Right hindlimb (tissue), 1 donor: ENCODE measurements around the gene PP2D1.
"Not testable (repeated sequence)": the region's sequence is repeated elsewhere in the genome, so short reads cannot be mapped to it uniquely, and the experiment has no call there.

ENCODE experiments used
- DNase-seq: peaks from one replicate; pipeline ENCODE4 v3.0.0-alpha.2; 2018

PP2D1 gene, protein sequence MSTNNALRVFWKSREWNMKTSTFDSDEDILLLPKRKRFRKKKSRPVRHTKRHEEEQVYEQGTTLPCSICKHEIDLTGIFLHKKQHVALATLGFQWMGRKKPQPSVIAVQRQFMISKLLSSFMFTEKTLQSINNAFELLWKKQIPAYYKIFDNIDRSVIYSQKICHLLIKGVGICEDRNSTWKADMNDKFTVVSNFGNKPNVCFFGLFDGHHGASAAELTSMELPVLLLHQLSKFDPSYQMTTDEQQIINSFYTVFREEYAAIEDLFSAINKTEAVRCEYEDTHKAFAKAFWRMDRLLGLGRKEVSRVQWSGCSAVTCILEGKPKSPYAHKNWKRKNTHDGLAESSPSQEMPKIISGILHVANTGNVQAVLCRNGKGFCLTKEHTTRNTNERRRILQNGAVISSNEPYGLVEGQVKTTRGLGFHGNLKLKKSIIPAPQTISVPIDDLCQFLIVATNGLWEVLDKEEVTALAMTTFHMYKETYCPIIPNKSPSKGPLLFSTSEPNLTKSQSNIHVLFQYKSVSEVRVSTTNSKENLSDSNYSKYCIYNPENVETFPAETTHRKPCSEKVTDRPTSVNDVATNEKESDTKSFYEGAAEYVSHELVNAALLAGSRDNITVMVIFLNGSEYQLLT

DNA sequence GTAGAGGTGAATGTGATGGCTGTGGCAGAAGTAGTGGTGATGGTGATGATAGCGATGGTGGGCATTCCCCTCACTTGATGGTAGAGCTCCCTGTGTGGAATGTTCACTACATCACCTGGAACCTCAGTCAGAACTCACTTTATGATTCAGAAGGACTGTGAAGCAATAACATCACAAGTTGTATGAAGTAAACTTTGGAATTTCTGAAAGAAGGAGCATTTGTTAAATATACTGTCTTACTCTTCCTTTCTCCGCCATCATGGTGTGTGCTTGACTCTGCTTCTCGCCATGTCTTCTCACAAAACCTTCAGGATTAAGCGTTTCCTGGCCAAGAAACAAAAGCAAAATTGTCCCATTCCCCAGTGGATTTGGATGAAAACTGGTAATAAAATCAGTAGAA lies at the start of gene PP2D1:
Gene PP2D1, minus strand, starts transcription at position 101 of the 400 bp plus-strand sequence. CDS start 192 bp downstream, outside the sequence.
- no peak for DNase-seq

DNA sequence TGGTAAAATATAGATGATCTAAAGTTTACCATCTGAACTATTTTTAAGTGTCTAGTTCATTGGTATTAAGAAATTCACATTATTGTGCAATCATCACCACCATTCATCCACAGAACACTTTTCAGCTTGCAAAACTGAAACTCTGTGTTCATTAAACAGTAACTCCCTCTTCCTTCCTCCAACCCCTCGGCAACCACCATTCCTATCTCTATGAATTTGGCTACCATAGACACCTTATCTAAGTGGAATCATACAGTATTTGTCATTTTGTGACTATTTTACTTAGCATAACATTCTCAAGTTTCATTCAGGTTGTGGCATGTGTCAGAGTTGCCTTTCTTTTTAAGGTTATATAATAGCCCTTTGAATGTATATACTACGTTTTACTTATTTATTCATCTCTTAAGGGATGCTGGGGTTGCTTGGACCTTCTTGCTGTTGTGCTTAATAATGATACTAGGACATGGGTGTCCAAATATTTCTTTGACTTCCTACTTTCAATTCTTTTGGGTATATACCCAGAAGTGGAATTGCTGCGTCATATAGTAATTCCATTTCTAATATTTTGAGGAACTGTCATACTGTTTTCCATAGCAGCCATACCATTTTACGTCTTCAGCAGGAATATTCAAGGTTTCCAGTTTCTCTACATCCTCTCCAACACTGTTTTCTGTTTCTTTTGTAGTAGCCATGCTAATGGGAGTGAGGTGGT lies 49.1 kb upstream of the PP2D1 start:
- no peak for DNase-seq

DNA sequence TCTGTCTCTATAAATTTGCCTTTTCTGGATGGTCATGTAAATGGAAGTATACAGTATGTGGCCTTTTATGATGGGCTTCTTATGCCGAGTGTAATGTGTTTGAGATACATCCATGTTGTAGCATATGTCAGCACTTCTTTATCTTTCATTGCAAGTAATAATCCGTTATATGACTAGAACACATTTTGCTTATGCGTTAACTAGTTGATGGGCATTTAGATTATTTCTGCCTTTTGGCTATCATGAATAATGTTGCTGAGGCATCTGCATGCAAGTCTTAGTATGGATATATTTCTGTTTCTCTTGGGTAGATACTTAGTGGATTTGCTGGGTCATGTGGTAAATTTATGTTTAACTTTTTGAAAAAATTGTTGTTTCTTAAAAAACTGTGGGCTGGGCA lies 47.9 kb upstream of the PP2D1 start:
- DNase-seq, result no peak

DNA sequence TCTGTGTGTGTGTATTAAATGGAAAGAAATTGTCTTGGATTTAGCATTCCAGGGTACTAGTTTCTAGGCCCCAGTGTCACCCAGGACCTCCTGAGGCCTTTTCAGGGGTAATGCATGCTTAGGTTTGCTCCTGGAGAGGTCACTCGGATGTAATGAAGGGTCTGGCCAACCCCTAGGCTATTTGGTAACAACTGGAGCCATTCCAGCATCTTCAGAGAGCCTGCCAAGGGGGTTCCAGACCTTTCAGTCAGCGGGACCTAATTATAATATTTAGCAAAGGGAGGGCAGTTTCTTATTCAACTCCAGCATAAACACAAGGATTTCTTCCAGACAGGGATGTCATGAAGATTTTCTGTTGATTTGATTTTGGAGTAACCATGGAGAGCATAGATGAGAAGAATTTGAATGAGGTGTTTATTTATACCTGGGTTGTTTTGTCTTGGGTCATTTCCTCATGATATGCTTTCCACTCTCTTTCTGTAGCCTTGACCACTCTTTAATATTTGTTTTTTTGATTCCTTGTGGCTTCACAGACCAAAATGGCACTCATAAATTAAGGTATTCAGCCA lies 45.6 kb upstream of the PP2D1 start:
- DNase-seq, result no peak

DNA sequence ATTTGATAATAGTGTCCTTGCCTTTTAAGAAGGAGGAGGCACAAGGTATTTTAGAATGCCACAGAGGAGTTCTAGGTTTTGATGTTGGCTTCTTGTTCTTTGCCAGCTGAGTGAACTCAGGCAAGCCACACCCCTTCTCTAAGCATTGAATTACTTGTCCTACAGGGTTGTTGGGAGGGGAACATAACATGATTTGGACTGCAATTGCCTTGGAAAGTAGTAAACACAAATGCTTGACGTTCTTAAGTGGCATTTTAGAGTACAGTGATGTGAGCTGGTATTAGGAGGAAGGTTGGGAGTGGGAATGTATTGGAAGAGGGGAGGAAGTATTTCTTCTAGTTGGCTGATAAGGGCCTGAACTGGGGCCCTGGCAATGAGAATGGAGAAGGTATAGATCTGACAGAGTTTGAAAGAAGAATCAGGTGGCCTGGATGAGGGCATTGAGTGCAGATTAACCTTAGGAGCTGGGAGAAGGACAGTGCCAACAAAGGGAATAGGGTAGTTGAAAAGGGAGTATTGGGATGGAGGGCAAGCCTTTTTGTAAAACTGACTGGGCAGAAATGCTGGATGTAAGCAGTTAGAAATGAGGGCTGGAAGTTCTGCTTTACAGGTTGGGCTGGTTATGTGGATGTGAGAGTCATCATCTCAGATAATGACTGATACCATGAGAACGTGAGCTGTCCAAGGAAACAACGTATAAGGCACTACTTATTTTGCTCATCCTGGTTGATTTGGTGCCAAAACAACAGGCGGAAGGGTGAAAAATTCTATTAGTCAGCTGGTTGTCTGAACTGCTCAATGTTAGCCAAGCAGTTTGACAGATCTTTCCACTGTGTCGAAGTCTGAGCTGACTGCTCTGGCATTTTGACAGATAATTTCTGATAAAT lies 44.9 kb upstream of the PP2D1 start:
- no peak for DNase-seq

DNA sequence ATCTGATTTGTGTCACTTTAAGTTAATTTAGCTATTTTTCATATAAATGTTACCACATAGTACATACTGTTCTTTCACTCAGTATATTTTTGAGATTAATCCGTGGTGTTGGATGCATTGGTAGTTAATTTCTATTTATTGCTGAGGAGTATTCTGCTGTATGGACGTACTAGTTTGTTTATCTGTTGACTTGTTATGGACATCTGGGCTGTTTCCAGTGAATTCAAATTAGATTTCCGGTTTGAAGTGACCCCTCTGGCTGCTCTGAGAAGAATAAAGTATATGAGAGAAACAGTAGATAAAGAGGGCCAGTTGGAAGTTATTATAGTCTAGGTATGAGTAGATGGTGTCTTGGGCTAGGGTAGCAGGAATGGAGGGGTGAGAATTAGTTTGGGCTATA lies 43.8 kb upstream of the PP2D1 start:
- no peak for DNase-seq

DNA sequence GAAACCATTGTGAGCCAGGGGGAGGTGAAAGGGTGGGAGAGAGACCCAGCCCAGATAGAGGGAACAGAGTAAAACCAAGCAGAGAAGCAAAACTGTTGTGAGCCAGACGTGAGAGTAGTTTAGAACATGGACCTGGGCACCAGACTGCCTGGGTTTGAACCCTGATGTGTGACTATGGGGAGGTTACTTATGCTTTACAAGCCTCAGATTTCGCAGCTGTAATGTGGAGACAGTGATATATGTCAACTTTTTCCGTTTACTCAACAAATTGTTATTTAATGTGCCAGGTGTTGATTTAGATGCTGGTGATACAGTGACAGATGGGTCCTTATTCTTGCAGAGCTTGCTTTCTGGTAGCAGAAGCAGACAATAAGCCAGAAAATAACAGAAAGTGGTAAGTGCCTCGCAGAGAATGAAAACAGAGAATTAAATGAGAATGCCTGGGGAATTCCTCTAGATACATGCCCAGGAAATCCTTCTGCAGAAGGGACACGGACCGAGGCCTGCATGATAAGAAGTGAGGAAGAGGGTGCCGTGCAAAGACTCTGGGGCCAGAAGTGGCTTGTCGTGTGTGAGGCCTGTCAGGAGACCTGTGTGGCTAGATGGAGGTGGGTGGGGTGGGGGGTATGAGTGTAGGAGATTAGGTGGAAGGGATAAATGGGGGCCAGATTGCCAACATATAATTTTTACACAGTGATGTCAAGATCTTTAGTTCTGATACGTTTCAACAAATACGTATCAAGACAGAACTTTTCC lies 43.1 kb upstream of the PP2D1 start:
- no peak for DNase-seq

DNA sequence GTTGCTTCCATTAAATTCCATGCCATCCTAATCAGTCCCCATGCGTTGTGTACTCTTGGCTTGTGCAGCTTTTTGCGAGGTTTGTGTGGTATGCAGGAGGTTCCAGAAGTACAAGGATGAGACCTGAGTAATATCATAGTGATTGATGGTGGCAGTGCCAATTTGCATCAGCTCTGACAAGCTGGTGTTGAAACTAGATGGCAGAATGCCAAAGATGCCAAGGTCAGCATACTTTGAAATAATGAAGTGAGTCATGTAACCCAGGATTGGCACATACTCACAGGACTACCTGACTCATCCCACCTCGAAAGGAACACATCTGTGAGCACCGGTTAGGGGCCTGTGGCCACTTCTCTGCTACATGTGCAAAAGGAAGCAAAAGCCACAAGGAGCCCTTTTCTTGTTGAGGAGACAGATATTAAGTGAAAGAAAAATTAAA lies 42.5 kb upstream of the PP2D1 start:
- DNase-seq, result no peak

DNA sequence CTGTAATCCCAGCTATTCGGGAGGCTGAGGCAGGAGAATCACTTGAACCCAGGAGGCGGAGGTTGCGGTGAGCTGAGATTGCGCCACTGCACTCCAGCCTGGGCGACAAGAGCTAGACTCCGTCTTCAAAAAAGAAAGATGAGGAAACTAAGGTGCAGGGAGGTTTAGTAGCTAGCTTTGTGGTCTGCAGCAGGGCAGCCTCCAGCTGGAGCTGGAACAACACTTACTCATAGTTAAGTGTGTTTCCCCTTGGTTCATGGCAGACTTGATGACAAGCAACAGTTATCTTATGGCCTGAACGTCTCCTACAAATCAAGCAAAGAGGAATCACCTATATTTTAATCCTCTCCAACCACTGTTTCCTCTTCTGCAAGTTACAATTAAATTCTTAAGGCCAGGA lies 40.8 kb upstream of the PP2D1 start:
- no peak for DNase-seq

DNA sequence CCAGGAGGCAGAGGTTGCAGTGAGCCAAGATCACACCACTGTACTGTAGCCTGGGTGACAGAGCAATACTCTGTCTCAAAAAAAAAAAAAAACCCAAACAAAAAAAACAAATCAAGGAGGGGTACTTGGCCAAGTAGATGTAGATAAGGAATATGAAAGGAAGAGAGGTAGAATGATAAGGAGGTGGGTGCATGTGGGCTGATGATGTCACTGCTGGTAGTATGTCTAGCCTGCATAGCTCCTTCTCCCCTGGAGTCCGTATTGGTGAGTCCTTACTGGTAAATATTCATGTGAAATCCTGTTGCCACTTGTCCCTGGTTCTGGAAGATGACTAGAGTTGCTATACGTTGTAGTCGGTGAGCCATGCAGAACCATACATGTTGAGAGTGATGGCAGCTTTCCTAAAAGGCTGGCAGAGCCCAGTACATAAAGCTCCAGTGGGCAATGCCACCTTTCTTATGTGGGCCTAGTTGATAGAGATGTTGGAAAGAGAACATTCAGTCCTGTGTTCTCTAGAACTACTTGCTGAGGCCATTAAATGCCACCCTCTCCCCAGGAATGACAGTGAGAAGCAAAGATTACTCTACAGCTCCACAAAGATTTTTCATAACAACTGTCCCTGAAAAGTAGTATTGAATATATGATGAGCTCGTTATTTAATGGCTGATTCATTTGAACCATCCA lies 39.2 kb upstream of the PP2D1 start:
- no peak for DNase-seq

DNA sequence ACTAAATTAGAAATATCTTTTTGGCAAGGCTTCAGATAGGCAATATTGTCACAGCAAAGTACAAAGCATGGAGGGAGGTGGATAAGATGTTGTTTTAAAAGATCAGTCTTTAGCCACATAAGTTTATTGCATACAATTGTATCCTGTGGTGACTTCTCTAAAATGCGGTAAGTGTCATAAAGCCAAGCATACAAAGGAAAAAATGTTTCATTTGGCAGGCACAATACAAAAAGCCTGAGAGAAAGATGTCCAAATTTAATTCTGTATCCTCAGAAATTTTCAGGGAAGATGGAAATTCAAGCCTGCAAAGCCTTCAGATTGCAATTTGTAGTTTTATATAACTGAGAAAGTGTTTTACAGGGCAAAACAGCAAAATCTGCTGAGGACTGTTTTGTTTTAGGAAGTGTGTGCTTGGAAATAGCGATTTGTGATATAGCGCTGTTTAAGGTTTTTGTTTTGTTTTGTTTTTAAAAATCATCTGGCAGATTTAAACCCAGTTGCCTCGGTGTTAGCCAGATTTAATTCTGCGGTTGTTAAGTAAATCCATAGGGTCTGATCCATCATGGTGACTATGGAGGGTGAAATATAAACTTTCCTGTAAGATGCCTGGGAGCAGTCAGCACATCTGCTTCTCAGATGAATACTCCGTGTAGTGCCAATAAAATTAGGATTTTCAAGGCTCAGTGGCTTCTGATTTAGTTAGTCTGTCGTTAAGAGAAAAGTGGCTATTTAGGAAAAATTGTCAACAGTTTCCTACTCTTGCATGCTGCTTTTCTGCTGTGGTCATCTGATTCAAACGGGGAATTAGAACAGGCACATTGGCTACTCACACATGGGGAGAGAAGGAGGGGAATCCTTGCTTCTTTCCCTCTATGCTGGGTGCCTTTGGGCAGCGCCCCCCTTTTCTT lies 36.2 kb upstream of the PP2D1 start:
- DNase-seq, result no peak

DNA sequence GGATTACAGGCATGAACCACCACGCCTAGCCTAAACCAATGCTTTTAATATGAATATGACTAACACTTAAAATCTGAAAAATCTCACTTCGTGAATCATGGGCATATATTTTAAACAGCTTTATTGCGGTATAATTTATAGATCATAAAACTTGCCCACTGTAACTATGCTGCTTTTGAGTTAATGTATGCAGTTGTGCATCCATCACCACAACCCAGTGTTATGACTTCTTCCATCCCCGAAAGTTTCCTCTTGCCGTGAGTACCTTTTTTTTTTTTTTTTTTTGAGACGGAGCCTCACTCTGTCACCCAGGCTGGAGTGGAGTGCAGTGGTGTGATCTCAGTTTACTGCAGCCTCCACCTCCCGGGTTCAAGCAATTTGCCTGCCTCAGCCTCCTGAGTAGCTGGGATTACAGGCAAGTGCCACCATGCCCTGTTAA lies 35.3 kb upstream of the PP2D1 start:
- DNase-seq, result no peak

DNA sequence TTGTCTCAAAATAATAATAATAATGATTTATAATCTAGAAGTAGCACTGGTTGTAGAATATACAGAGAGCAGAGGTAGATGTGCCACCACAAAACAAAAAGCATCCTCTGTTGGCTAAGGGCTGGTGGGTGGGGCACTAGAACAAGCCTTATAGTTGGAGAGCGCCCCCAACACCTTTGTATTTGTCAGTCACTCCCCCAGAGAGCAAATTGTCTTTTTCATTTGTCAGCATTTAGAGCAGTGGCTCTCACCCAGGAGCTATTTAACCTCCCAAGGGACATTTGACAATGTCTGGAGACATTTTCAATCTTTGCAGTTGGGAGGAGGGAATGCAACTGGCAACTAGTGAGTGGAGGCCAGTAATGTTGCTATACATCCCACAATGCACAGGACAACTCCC lies 34.5 kb upstream of the PP2D1 start:
- no peak for DNase-seq

DNA sequence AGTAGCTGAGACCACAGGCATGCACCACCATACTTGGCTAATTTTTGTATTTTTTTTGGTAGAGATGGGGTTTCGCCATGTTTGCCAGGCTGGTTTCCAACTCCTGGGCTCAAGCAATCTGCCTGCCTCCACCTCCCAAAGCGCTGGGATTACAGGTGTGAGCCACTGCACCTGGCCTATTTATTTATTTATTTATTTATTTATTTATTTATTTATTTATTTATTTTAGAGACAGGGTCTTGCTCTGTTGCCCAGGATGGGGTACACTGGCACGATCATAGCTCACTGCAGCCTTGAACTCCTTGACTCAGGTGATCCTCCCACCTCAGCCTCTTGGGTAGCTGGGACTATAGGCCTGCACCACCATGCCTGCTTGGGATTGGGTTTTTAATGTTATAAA lies 33.1 kb upstream of the PP2D1 start:
- not testable (repeated sequence) for DNase-seq

DNA sequence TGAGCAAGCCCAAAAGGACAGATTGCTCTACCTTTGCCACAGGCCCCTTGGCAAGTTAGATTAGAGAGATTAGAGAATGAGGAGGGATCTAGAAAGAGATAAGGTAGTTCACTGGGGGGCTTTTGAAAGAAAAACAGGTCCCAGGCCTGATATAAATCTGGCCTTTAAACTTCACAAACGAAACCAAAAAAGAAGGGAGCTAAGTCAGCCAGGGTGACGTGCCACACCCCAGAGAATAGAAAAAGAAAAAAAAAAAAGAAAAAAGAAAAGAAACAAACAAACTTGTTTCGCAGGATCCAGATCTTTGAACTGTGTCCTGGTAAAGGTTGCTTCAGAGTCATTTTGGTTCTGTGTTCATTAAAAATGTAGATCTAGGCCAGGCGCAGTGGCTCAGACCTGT lies 31.8 kb upstream of the PP2D1 start:
- DNase-seq, result no peak

DNA sequence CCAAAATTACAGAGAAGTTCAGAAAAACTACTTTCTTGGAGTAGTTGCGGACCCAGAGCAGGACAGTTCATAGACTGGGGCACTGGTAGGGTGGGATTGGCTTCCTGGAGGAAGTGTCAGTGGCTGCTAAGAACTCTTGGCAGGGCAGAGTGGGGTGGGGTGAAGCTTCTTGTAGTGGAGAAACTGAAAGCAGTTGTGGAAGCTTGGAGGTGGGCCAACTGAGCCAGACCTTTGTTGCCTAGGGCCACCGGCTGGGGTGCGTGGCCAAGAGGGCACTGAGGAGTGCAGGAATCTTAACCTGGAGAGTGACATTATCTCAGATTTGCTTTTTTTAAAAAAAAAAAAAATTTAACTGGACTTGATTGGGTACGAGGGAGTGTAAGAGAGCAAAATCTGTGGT lies 31.3 kb upstream of the PP2D1 start:
- no peak for DNase-seq

DNA sequence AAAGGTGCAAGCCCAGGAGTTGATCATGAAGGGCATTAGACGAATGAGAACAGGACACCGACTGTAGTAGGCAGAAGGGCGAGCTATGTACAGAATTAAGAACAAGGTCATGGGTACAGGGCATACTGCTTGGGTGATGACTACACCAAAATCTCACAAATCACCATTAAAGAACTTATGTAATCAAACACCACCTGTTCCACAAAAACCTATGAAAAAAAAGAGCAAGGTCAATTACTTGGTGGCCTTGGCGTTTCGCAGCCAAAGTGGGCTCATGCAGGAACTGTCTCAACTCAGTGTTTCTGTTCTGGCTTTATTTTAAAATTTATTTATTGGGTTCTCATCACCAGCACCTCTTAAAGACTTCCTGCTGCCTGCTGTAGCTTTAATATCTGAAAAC lies 30.3 kb upstream of the PP2D1 start:
- no peak for DNase-seq

DNA sequence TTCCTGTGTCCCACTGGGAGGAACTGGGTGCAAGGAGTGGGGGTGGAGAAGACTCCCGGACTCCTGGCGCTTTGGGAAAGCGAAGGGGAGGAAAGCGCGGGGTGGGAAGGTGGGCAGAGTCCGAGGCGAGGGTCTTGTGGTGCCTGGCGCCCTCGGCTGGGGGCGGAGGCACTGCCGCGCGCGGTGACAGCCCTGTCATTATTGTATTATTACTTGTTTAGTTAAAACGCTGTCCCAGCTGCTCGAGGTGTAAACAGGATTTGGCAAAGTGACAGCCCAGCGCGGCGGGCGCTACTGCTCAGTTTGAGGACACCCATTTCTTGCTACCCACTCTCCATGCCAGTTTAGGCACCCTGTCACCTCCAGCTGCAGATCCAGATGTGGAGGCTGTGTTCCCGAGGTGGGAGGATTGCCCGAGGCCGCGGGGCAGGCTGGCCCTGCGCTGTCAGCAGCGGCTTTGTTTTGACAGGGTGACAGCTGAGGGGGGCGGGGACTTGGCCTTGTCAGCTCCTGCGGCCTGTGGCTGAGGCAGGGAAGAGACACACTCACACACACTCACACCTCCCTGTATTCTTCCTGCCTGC lies 29.2 kb upstream of the PP2D1 start:
- DNase-seq, result peak; percentile 91

DNA sequence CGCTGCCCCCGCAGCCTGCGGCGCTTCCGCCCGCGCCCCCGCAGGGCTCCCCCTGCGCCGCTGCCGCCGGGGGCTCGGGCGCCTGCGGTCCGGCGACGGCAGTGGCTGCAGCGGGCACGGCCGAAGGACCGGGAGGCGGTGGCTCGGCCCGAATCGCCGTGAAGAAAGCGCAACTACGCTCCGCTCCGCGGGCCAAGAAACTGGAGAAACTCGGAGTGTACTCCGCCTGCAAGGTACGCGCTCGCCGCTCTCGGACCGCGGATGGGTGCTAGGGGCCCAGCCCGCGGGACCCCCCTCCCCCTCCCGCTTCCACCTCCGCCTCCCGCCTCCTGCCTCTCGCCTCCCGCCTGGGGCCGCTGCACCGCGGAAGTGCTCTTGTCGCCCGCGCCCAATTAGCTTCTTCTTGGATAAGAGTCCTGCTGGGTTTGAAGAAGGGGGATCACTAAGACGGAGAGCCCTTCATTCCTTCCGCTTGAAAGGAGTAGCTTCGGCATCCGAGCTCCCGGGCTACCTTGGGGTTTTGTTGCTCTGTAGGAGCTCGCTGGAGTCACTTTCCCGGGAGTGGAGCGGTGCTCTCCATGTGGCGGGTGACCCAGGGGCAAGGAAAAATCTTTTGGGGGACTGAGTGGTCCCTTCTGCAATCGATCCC lies 28.6 kb upstream of the PP2D1 start:
- peak; percentile 84 for DNase-seq
